Lower lobe of right lung (tissue), 2 donors: ENCODE data around the gene CFAP141. TPM values are rescaled to one million over a fixed set of nuclear protein-coding genes. Genes with fewer than 3 reads are reported as not detected.

Source experiments
- ATAC-seq, 2 donors: fragments of 200-7000 bp; cut with Tn5 transposase; one replicate each; pipeline ENCODE4 v1.9.1; 2020 to 2022; ENCODE audit warnings: mild to moderate bottlenecking in 2 of 2, moderate library complexity in 2 of 2
- DNase-seq: peaks from one replicate; pipeline ENCODE4 v3.0.0-alpha.2; 2020
- H3K27ac ChIP-seq: fragments of 200-600 bp; one replicate; pipeline ENCODE4 v1.8.0; 2022
- H3K27me3 ChIP-seq: fragments of 200-600 bp; one replicate; pipeline ENCODE4 v1.8.0; 2022; ENCODE audit warnings: low read depth
- H3K36me3 ChIP-seq: fragments of 200-600 bp; one replicate; pipeline ENCODE4 v1.8.0; 2022; ENCODE audit warnings: mild to moderate bottlenecking
- H3K4me1 ChIP-seq: fragments of 200-600 bp; one replicate; pipeline ENCODE4 v1.8.0; 2022
- H3K4me3 ChIP-seq: fragments of 200-600 bp; one replicate; pipeline ENCODE4 v1.8.0; 2022; ENCODE audit warnings: mild to moderate bottlenecking
- H3K9me3 ChIP-seq: fragments of 200-600 bp; one replicate; pipeline ENCODE4 v1.8.0; 2022
- CTCF ChIP-seq: fragments of 200-600 bp; IDR thresholded peaks from one replicate; pipeline ENCODE4 v1.8.0; 2022; ENCODE audit warnings: antibody characterized with exemption, mild to moderate bottlenecking
- intact Hi-C: fragments of 100-400 bp; cut with DNase I; formaldehyde crosslinking; loops from one replicate; pipeline ENCODE4 v1.11.0; 2022
- total RNA-seq: library from RNA; stranded (reverse); fragmentation: NEBNext Ultra II Directional; extraction: Animal tissue kit (Norgen Biotek cat#: 25700); gene quantifications from one replicate; pipeline ENCODE4 v1.2.1, GENCODE V29; 2021
- donor health status: DM: no; HTN: yes; CAD: no; lungs with severe emphysema.

Gene CFAP141
- total RNA-seq, 1 donor from 2014 or later = 2.8 TPM

- Histone ChIP-seq H3K27ac (peak overlapping the region; percentile 97), H3K4me3 (peak overlapping the region; percentile 77), H3K36me3 (peaks cover 38% of the 10 kb centered on the region), H3K27me3 (no peaks in the 10 kb centered on the region), H3K9me3 (no peaks in the 10 kb centered on the region), H3K4me1 (peaks cover 53% of the 10 kb centered on the region)
- no peak for TF ChIP-seq CTCF
- no peak for ATAC-seq
- intact Hi-C loops = no loop called here
- DNase-seq = no peak
Observed at GRCh38 chr1:154219541-154219940, 13.4 kb upstream of the CFAP141 start.

GRCh38 chr1:154218545-154218944 lies 12.4 kb upstream of the CFAP141 start:
- Histone ChIP-seq H3K4me1 (peaks cover 43% of the 10 kb centered on the region), H3K9me3 (no peaks in the 10 kb centered on the region), H3K27ac (no peak overlapping the region), H3K4me3 (peak overlapping the region; percentile 77), H3K27me3 (no peaks in the 10 kb centered on the region), H3K36me3 (peaks cover 48% of the 10 kb centered on the region)
- no peak for TF ChIP-seq CTCF
- ATAC-seq (no peak), DNase-seq (no peak)
- intact Hi-C loops = no loop called here

GRCh38 chr1:154213274-154213673 lies 7.1 kb upstream of the CFAP141 start:
- H3K4me1 ChIP-seq = peaks cover 11% of the 10 kb centered on the region
- no peaks in the 10 kb centered on the region for H3K27me3 ChIP-seq
- intact Hi-C loops = no loop called here
- no peak for DNase-seq
- H3K36me3 ChIP-seq = peaks cover 92% of the 10 kb centered on the region
- no peak for ATAC-seq
- no peaks in the 10 kb centered on the region for H3K9me3 ChIP-seq
- TF ChIP-seq CTCF = no peak
- H3K4me3 ChIP-seq = no peak overlapping the region
- no peak overlapping the region for H3K27ac ChIP-seq

GRCh38 chr1:154212083-154212482 lies 6.0 kb upstream of the CFAP141 start:
- intact Hi-C loops = no loop called here
- Histone ChIP-seq H3K9me3 (no peaks in the 10 kb centered on the region), H3K36me3 (peaks cover 92% of the 10 kb centered on the region), H3K27me3 (no peaks in the 10 kb centered on the region), H3K4me1 (no peaks in the 10 kb centered on the region), H3K27ac (no peak overlapping the region), H3K4me3 (no peak overlapping the region)
- TF ChIP-seq CTCF = no peak
- DNase-seq (no peak), ATAC-seq (no peak)

GRCh38 chr1:154208677-154209388 lies 2.7 kb upstream of the CFAP141 start:
- intact Hi-C loops = no loop called here
- no peak overlapping the region for H3K27ac ChIP-seq
- no peaks in the 10 kb centered on the region for H3K9me3 ChIP-seq
- no peak for TF ChIP-seq CTCF
- H3K27me3 ChIP-seq = no peaks in the 10 kb centered on the region
- no peaks in the 10 kb centered on the region for H3K4me1 ChIP-seq
- DNase-seq = no peak
- no peak overlapping the region for H3K4me3 ChIP-seq
- ATAC-seq = no peak
- H3K36me3 ChIP-seq = peaks cover 94% of the 10 kb centered on the region
